ENCODE results near the gene CARD16. TPM values are rescaled to one million over a fixed set of nuclear protein-coding genes. Genes with fewer than 3 reads are reported as not detected.
A peak's percentile ranks its signal among the peaks of the same experiment; 100 is the strongest.
"Not testable (repeated sequence)": the region's sequence is repeated elsewhere in the genome, so short reads cannot be mapped to it uniquely, and the experiment has no call there.

The CARD16 gene
- total RNA-seq, 2 donors from 2014 or later, result 49.1 to 55.4 TPM

DNA sequence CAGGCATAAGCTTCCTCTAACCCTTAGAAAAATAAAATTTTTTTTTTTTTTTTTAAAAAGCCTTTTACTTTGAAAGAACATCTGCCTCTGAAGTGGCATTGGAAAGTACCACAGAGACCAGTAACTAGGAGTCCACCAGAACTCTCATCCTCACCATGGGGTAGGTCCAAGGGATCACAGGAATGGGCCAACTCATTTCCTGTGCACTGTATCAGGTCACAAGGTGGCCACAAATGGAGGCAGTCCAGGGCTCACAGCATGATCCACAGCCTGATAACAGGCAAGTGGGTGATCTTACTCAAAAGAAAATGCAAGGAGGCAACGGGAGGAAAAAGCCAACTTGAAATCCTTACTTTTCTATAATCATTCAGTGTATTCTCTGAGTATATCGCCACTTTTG, 24.6 kb upstream of the CARD16 start:
- peaks cover 29% of the 10 kb centered on the region for H3K4me1 Mint-ChIP-seq
- peak overlapping the region; percentile 93 for H3K4me3 Mint-ChIP-seq
- peak overlapping the region; percentile 93 for H3K27ac Mint-ChIP-seq
- DNase-seq; H3K9me3 ChIP-seq (ENCODE audit: control insufficient read depth, low read length, poor library complexity, severe bottlenecking); H3K36me3 Mint-ChIP-seq (ENCODE audit: low read depth); H3K27me3 Mint-ChIP-seq: not testable (repeated sequence)
- ATAC-seq, result peak; percentile 71

DNA sequence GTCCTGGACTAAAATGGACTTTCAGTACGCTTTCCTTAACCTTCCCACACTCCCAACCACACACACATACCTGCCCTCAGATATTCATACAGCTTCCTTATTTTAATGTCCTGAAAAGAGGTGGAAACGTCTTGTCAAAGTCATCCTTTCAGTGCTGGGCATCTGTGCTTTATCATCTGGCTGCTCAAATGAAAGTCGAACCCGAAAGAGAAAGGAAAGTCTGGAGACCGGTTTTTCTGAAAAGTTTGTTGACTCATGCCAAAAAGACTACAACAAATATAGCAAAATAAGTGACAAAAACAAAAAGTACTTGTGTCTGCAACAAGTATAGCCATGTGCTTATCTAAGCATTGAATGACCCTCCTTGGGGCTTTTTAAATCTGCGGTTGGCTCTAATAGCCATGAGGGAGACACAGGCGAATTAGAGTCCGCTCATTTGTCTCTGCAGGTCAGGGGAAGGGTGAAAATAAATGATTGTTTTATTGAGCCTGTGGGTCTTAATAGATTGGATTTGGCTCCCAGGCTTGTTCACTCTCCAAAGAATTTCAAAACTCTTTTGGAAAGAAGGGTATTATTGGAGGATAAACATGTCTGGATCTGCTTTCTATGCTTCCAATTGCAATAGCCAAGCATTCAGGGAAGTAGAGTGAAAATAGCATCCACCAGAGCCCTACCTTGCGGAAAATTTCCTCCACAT, 18.3 kb upstream of the CARD16 start:
- not testable (repeated sequence) for H3K27ac Mint-ChIP-seq

DNA sequence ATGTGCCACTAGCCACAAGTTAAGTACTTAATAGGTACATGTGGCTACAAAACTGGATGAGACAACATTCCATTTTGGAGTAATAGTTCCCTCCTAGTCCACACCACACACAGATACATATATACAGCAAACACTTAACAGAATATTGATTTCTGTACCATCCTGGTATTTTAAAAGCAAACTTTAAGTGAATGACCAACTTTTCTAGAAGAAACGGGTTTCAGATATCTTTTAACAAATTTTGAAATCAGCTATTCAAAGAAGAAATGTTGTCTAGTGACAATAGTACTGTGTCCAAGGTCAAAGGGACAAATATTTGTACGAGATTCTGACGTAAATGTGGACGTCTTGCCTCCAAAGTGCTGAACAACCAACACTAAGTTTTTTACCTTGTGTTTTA, 12.3 kb upstream of the CARD16 start:
- H3K36me3 Mint-ChIP-seq (ENCODE audit: low read depth), result no peaks in the 10 kb centered on the region
- no peaks in the 10 kb centered on the region for H3K27me3 Mint-ChIP-seq
- peaks cover 2% of the 10 kb centered on the region for H3K4me1 Mint-ChIP-seq
- ATAC-seq (no peak), DNase-seq (no peak)
- H3K27ac Mint-ChIP-seq, result no peak overlapping the region
- H3K9me3 ChIP-seq (ENCODE audit: control insufficient read depth, low read length, poor library complexity, severe bottlenecking), result no peaks in the 10 kb centered on the region
- no peak overlapping the region for H3K4me3 Mint-ChIP-seq

More for the DNA sequence above, 18.3 kb upstream of the CARD16 start:
- not testable (repeated sequence) for H3K9me3 ChIP-seq (ENCODE audit: control insufficient read depth, low read length, poor library complexity, severe bottlenecking); DNase-seq; ATAC-seq; H3K4me3 Mint-ChIP-seq; H3K36me3 Mint-ChIP-seq (ENCODE audit: low read depth); H3K27me3 Mint-ChIP-seq
- H3K4me1 Mint-ChIP-seq, result peaks cover 12% of the 10 kb centered on the region

DNA sequence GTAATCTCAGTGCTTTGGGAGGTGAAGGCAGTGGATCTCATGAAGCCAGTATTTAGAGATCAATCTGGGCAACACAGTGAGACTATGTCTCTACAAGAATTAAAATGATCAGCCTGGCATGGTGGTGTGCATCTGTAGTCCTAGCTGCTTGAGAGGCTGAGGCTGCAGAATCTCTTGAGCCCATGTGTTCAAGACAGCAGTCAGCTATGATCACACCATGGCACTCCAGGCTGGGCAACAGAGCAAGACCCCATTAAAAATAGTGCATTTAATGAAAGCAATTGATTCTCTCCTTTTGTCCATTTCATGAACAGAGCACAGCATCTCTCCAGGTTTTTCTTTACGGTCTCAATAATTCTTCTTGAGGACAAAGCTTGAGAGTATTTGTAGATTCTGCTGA, 11.3 kb upstream of the CARD16 start:
- DNase-seq (no peak), ATAC-seq (no peak)
- Mint-ChIP-seq H3K36me3 (ENCODE audit: low read depth) (no peaks in the 10 kb centered on the region), H3K27me3 (no peaks in the 10 kb centered on the region), H3K4me3 (no peak overlapping the region), H3K4me1 (peaks cover 2% of the 10 kb centered on the region), H3K27ac (no peak overlapping the region)
- no peaks in the 10 kb centered on the region for H3K9me3 ChIP-seq (ENCODE audit: control insufficient read depth, low read length, poor library complexity, severe bottlenecking)

DNA sequence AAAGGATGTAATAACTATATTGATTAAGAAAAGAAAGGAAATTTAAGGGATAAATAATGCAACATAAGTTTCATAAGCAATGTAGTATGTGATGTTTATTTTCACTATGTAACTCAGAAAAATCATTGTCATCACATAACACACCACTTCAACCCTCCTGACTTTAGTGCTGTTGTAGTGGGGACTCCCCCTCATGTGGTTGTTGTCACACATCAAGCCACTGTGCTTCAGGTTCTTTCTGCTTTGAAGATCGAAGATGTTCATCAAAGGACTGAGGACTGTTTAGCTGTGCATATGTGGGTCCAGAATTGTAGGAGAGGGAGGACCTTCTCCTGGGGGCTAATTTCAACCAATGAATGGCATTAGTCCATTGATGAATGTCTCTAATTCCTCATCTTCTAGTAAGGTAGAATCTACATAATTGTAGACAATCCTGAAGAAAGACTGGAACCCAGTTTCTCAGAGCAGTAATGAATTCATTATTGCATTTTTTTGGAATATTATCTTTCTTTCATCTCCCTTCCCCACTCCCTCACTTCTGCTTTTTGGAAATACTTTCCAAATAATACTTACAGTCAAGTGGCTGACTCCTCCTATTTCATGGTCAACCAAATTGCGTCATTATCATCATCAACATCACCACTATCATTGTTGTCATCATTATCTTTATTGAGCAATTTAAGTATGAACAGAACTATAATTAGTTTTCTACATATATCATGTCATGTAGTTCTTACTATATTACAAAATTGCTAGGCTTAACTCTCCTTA, 9.8 kb upstream of the CARD16 start:
- H3K27ac Mint-ChIP-seq, result no peak overlapping the region
- H3K27me3 Mint-ChIP-seq, result no peaks in the 10 kb centered on the region
- ATAC-seq (peak; percentile 47), DNase-seq (no peak)
- H3K9me3 ChIP-seq (ENCODE audit: control insufficient read depth, low read length, poor library complexity, severe bottlenecking), result no peaks in the 10 kb centered on the region
- no peaks in the 10 kb centered on the region for H3K36me3 Mint-ChIP-seq (ENCODE audit: low read depth)
- no peaks in the 10 kb centered on the region for H3K4me1 Mint-ChIP-seq
- no peak overlapping the region for H3K4me3 Mint-ChIP-seq

DNA sequence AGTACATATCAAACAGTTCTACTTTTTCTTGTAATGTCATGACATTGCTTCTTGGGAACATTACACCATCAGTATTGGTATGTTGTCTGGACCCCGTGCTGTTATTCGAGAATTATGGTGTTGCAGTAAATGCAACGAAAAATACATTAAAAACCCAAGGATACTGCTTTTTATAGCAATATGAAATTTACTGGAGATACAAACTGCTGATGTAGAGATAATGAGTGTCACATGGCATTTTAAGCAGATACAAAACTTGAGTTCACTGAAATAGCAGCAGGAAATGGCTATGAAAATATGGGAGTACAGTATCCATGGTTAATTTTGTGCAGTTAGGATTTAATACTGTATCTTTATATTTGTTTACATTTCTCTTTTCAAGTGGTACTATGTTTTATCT, 7.4 kb upstream of the CARD16 start:
- DNase-seq, result no peak
- H3K9me3 ChIP-seq (ENCODE audit: control insufficient read depth, low read length, poor library complexity, severe bottlenecking), result no peaks in the 10 kb centered on the region
- Mint-ChIP-seq H3K27me3 (no peaks in the 10 kb centered on the region), H3K4me3 (no peak overlapping the region), H3K27ac (no peak overlapping the region), H3K36me3 (ENCODE audit: low read depth) (no peaks in the 10 kb centered on the region), H3K4me1 (peaks cover 2% of the 10 kb centered on the region)
- no peak for ATAC-seq

DNA sequence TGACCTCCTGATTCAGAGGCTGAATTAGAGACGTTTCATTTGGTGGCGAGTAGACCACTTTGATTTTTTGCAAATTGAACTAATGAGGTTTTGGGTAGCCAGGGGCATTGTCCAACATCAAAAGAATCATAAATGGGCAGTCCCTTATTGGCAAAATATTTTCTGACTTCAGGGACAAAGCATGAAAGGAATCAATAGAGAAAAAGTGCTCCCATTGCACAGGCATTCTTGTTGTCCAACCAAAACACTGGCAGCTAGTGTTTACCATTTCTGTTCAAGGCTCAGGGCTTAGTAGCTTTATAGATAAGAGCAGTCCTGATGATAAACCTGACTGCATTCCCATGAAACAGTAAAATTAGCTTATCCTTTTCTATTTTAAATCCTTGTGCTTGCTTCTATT, 6.4 kb upstream of the CARD16 start:
- no peaks in the 10 kb centered on the region for H3K9me3 ChIP-seq (ENCODE audit: control insufficient read depth, low read length, poor library complexity, severe bottlenecking)
- H3K27me3 Mint-ChIP-seq, result no peaks in the 10 kb centered on the region
- H3K4me3 Mint-ChIP-seq, result no peak overlapping the region
- no peaks in the 10 kb centered on the region for H3K36me3 Mint-ChIP-seq (ENCODE audit: low read depth)
- ATAC-seq, result no peak
- H3K4me1 Mint-ChIP-seq, result peaks cover 2% of the 10 kb centered on the region
- no peak for DNase-seq
- no peak overlapping the region for H3K27ac Mint-ChIP-seq

DNA sequence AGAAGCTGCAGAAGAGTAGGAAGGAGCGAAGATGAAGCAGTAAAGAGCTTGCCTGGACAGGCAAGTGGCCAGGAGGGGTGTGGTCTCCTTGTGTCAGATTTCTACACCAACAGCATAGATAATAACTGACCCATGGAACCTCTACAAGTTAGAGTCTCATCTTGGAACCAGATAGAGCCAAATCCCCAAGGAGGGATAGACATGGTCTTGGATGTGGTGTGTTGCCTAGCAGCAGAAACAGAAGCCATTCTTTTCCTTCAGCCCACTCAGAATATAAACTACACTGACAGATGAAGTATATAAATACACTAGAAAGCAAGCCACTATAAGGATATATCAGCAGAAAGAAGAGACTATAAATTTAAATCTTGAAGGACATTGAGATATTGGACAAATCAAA, 4.3 kb upstream of the CARD16 start:
- Mint-ChIP-seq H3K4me3 (no peak overlapping the region), H3K4me1 (peaks cover 14% of the 10 kb centered on the region)
- no peak for DNase-seq

DNA sequence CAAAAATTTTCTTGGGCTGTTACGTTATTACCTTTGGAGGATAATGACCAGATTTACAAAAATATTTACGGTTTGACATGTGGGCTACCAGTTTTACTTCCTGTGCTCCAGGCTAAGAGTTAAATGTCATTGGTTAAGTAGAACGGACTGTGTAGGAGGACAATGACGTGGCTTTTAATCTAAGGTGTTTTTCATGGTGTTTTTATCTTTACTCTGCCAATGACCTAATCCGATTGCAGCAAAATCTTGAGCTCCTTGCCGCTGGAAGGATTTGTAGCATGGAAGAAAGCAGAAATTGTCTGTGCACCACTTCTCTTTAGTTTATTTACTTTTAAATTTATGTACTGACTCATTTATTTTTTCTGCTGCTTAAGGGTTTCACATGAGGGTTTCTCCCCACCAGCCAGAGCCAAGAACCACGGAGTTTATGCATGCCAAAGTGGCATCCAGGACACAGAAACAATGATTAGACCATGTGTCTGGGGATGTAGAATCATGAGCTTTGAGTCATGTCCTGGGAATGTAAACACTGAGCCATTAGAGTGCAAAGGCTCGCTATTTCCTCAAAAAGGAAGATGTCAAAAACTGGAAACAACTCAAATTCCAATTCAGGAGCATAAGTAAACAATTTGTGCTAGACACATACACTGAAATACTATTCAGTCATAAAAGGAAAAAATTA, 1.9 kb upstream of the CARD16 start:
- H3K9me3 ChIP-seq (ENCODE audit: control insufficient read depth, low read length, poor library complexity, severe bottlenecking), result no peaks in the 10 kb centered on the region
- Mint-ChIP-seq H3K27ac (peak overlapping the region; percentile 43), H3K27me3 (no peaks in the 10 kb centered on the region), H3K36me3 (ENCODE audit: low read depth) (peaks cover 5% of the 10 kb centered on the region), H3K4me3 (no peak overlapping the region), H3K4me1 (peaks cover 29% of the 10 kb centered on the region)
- ATAC-seq (no peak), DNase-seq (no peak)

More for the DNA sequence above, 4.3 kb upstream of the CARD16 start:
- ATAC-seq, result no peak
- Mint-ChIP-seq H3K27ac (no peak overlapping the region), H3K36me3 (ENCODE audit: low read depth) (peaks cover 2% of the 10 kb centered on the region), H3K27me3 (no peaks in the 10 kb centered on the region)
- no peaks in the 10 kb centered on the region for H3K9me3 ChIP-seq (ENCODE audit: control insufficient read depth, low read length, poor library complexity, severe bottlenecking)

DNA sequence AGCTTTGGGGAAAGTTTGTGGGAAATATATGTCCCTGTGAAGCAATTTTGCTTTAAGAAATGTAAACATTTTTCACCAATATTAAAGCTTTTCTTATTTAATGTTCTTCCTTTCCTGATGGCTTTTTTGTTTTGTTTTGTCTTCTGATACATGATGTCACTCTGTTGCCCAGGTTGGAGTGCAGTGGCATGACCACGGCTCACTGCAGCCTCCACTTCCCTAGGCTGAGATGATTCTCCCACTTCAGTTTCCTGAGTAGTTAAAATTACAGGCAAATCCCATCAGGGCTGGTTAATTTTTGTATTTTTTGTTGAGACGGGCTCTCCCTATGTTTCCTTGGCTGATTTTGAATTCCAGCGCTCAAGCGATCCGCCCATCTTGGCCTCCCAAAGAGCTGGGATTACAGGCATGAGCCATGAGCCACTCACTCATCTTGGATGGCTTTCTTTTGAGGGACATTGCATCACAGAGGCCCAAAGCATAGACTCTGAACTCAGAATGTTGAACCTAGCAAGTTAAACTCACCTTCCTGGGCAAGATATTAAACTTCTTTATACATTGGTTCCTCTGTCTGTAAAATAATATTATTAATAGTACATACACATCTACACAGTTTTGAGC, 651 bp upstream of the CARD16 start:
- H3K9me3 ChIP-seq (ENCODE audit: control insufficient read depth, low read length, poor library complexity, severe bottlenecking), result no peaks in the 10 kb centered on the region
- Mint-ChIP-seq H3K27me3 (no peaks in the 10 kb centered on the region), H3K36me3 (ENCODE audit: low read depth) (peaks cover 8% of the 10 kb centered on the region), H3K27ac (peak overlapping the region; percentile 98), H3K4me3 (peak overlapping the region; percentile 99), H3K4me1 (peaks cover 36% of the 10 kb centered on the region)
- no peak for DNase-seq
- no peak for ATAC-seq

DNA sequence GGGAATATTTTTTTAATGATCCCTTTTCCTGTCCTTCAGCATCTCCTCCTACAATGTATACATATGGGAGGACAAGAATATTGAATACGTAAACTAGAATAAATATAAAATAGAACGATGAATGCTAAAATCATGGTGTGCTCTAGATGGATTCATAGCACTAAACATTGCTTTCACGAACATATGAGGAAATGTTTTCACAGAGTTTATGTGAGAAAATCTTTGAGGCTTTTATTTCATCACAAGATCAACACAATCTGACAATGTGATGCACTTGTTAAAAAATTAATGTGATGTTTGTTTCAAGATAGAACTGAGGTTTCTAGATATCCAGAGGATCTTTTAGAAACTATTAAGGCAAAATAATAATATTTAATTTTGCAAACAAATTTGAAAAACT, 3.0 kb downstream of the CARD16 start:
- H3K4me1 Mint-ChIP-seq, result peaks cover 36% of the 10 kb centered on the region
- DNase-seq (no peak), ATAC-seq (no peak)
- H3K36me3 Mint-ChIP-seq (ENCODE audit: low read depth), result peaks cover 12% of the 10 kb centered on the region
- peak overlapping the region; percentile 83 for H3K27ac Mint-ChIP-seq
- H3K4me3 Mint-ChIP-seq, result no peak overlapping the region
- no peaks in the 10 kb centered on the region for H3K27me3 Mint-ChIP-seq
- no peaks in the 10 kb centered on the region for H3K9me3 ChIP-seq (ENCODE audit: control insufficient read depth, low read length, poor library complexity, severe bottlenecking)

DNA sequence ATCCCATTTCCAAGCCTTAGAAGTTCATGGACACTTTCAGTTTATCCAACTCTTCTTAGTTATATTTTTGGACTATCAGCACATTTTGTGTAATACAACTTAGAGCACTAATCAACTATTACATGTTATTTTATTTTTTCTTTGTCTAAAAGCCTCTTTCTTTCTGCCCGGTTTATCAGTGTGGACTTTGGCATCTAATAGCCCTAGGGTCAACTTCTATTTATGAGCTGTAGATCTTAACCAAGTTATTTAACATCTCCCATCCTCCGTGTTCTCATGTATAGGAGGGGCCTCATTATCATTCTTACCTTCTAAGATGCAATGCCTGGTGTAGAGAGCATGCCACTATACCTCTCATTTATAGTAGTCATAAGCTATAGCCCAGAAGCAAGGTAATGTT, 4.4 kb downstream of the CARD16 start:
- no peak for DNase-seq
- ATAC-seq, result no peak
- H3K4me3 Mint-ChIP-seq, result no peak overlapping the region
- H3K9me3 ChIP-seq (ENCODE audit: control insufficient read depth, low read length, poor library complexity, severe bottlenecking), result no peaks in the 10 kb centered on the region
- peaks cover 15% of the 10 kb centered on the region for H3K36me3 Mint-ChIP-seq (ENCODE audit: low read depth)
- H3K27ac Mint-ChIP-seq, result no peak overlapping the region
- peaks cover 33% of the 10 kb centered on the region for H3K4me1 Mint-ChIP-seq
- no peaks in the 10 kb centered on the region for H3K27me3 Mint-ChIP-seq

Measured in T-helper 17 cell (primary cell).